ENCODE measurements around the gene TACC2. TPM values are rescaled to one million over a fixed set of nuclear protein-coding genes. Genes with fewer than 3 reads are reported as not detected.
"Not testable (repeated sequence)": the region's sequence is repeated elsewhere in the genome, so short reads cannot be mapped to it uniquely, and the experiment has no call there.

TACC2 gene
- polyA plus RNA-seq, 4 donors = 28.6 to 99.5 (median 77.2) TPM

- Histone ChIP-seq H3K27ac (ENCODE audit: low read depth in 1 of 3, low read length in 2 of 3) (no peak overlapping the region), H3K36me3 (ENCODE audit: control insufficient read depth in 3 of 3, insufficient read depth in 2 of 3, low read depth in 1 of 3, low read length in 3 of 3) (peaks cover 0 to 29% (median 0%) of the 10 kb centered on the region in 3 donors), H3K9me3 (ENCODE audit: control insufficient read depth in 2 of 2, insufficient read depth in 1 of 2, low read depth in 1 of 2, low read length in 1 of 2) (no peaks in the 10 kb centered on the region), H3K4me1 (ENCODE audit: control insufficient read depth in 3 of 3, insufficient read depth in 2 of 3, low read depth in 1 of 3, low read length in 2 of 3) (peaks cover 0 to 8% (median 0%) of the 10 kb centered on the region in 3 donors), H3K4me3 (ENCODE audit: low read depth in 1 of 3, low read length in 3 of 3) (no peak overlapping the region), H3K27me3 (ENCODE audit: control insufficient read depth in 3 of 3, insufficient read depth in 3 of 3, low read length in 3 of 3) (no peaks in the 10 kb centered on the region)
- FAIRE-seq (no peak), DNase-seq (no peak)
- 55 to 64% (median 58%) methylated on average over 2 of the region's 2 CpGs for WGBS, 3 donors
Observed at GRCh38 chr10:122099562-122099961, 110.6 kb downstream of the TACC2 start.

- Histone ChIP-seq H3K27ac (ENCODE audit: low read depth in 1 of 3, low read length in 2 of 3) (peak overlapping the region in 1 of 3 donors; percentile 55), H3K4me3 (ENCODE audit: low read depth in 1 of 3, low read length in 3 of 3) (no peak overlapping the region), H3K27me3 (ENCODE audit: control insufficient read depth in 3 of 3, insufficient read depth in 3 of 3, low read length in 3 of 3) (no peaks in the 10 kb centered on the region), H3K4me1 (ENCODE audit: control insufficient read depth in 3 of 3, insufficient read depth in 2 of 3, low read depth in 1 of 3, low read length in 2 of 3) (peaks cover 0 to 8% (median 0%) of the 10 kb centered on the region in 3 donors), H3K36me3 (ENCODE audit: control insufficient read depth in 3 of 3, insufficient read depth in 2 of 3, low read depth in 1 of 3, low read length in 3 of 3) (peaks cover 0 to 20% (median 0%) of the 10 kb centered on the region in 3 donors), H3K9me3 (ENCODE audit: control insufficient read depth in 2 of 2, insufficient read depth in 1 of 2, low read depth in 1 of 2, low read length in 1 of 2) (no peaks in the 10 kb centered on the region)
- WGBS, 3 donors = 83 to 86% (median 83%) methylated on average over 15 of the region's 15 CpGs
- DNase-seq = peak in 1 of 2 donors; percentile 40
- no peak for FAIRE-seq
Observed at GRCh38 chr10:122102146-122102868, 113.3 kb downstream of the TACC2 start.

GRCh38 chr10:122102869-122103525 lies 114.0 kb downstream of the TACC2 start:
- no peak for FAIRE-seq
- WGBS, 3 donors = 80 to 91% (median 89%) methylated on average over 3 of the region's 3 CpGs
- peak overlapping the region in 1 of 3 donors; percentile 55 for H3K27ac ChIP-seq (ENCODE audit: low read depth in 1 of 3, low read length in 2 of 3)

GRCh38 chr10:122103592-122103991 lies 114.6 kb downstream of the TACC2 start:
- Histone ChIP-seq H3K4me1 (ENCODE audit: control insufficient read depth in 3 of 3, insufficient read depth in 2 of 3, low read depth in 1 of 3, low read length in 2 of 3) (peaks cover 0 to 8% (median 0%) of the 10 kb centered on the region in 3 donors), H3K27ac (ENCODE audit: low read depth in 1 of 3, low read length in 2 of 3) (no peak overlapping the region), H3K4me3 (ENCODE audit: low read depth in 1 of 3, low read length in 3 of 3) (no peak overlapping the region), H3K36me3 (ENCODE audit: control insufficient read depth in 3 of 3, insufficient read depth in 2 of 3, low read depth in 1 of 3, low read length in 3 of 3) (peaks cover 0 to 17% (median 0%) of the 10 kb centered on the region in 3 donors), H3K27me3 (ENCODE audit: control insufficient read depth in 3 of 3, insufficient read depth in 3 of 3, low read length in 3 of 3) (no peaks in the 10 kb centered on the region), H3K9me3 (ENCODE audit: control insufficient read depth in 2 of 2, insufficient read depth in 1 of 2, low read depth in 1 of 2, low read length in 1 of 2) (no peaks in the 10 kb centered on the region)
- FAIRE-seq (no peak), DNase-seq (no peak)
- WGBS, 3 donors = 83 to 95% (median 87%) methylated on average over 4 of the region's 4 CpGs

More at GRCh38 chr10:122102869-122103525, 114.0 kb downstream of the TACC2 start:
- Histone ChIP-seq H3K4me3 (ENCODE audit: low read depth in 1 of 3, low read length in 3 of 3) (no peak overlapping the region), H3K4me1 (ENCODE audit: control insufficient read depth in 3 of 3, insufficient read depth in 2 of 3, low read depth in 1 of 3, low read length in 2 of 3) (peaks cover 0 to 8% (median 0%) of the 10 kb centered on the region in 3 donors), H3K27me3 (ENCODE audit: control insufficient read depth in 3 of 3, insufficient read depth in 3 of 3, low read length in 3 of 3) (no peaks in the 10 kb centered on the region), H3K9me3 (ENCODE audit: control insufficient read depth in 2 of 2, insufficient read depth in 1 of 2, low read depth in 1 of 2, low read length in 1 of 2) (no peaks in the 10 kb centered on the region), H3K36me3 (ENCODE audit: control insufficient read depth in 3 of 3, insufficient read depth in 2 of 3, low read depth in 1 of 3, low read length in 3 of 3) (peaks cover 0 to 17% (median 0%) of the 10 kb centered on the region in 3 donors)
- peak in 1 of 2 donors; percentile 25 for DNase-seq

- H3K36me3 ChIP-seq (ENCODE audit: control insufficient read depth in 3 of 3, insufficient read depth in 2 of 3, low read depth in 1 of 3, low read length in 3 of 3) = peaks cover 0 to 11% (median 0%) of the 10 kb centered on the region in 3 donors
- not testable (repeated sequence) for FAIRE-seq
Observed at GRCh38 chr10:122108786-122109185, 119.8 kb downstream of the TACC2 start.

GRCh38 chr10:122112021-122112616 lies 123.2 kb downstream of the TACC2 start:
- Histone ChIP-seq H3K4me1 (ENCODE audit: control insufficient read depth in 3 of 3, insufficient read depth in 2 of 3, low read depth in 1 of 3, low read length in 2 of 3) (peaks cover 0 to 38% (median 7%) of the 10 kb centered on the region in 3 donors), H3K27me3 (ENCODE audit: control insufficient read depth in 3 of 3, insufficient read depth in 3 of 3, low read length in 3 of 3) (no peaks in the 10 kb centered on the region), H3K27ac (ENCODE audit: low read depth in 1 of 3, low read length in 2 of 3) (peak overlapping the region; percentile 92 to 100 (median 93)), H3K4me3 (ENCODE audit: low read depth in 1 of 3, low read length in 3 of 3) (peak overlapping the region in 2 of 3 donors; percentile 82 to 89), H3K9me3 (ENCODE audit: control insufficient read depth in 2 of 2, insufficient read depth in 1 of 2, low read depth in 1 of 2, low read length in 1 of 2) (no peaks in the 10 kb centered on the region), H3K36me3 (ENCODE audit: control insufficient read depth in 3 of 3, insufficient read depth in 2 of 3, low read depth in 1 of 3, low read length in 3 of 3) (peaks cover 0 to 17% (median 0%) of the 10 kb centered on the region in 3 donors)
- FAIRE-seq = no peak
- 5 to 20% (median 19%) methylated on average over 12 of the region's 12 CpGs for WGBS, 3 donors
- DNase-seq = peak; percentile 85 to 86

More at GRCh38 chr10:122108786-122109185, 119.8 kb downstream of the TACC2 start:
- not testable (repeated sequence) for H3K27me3 ChIP-seq (ENCODE audit: control insufficient read depth in 3 of 3, insufficient read depth in 3 of 3, low read length in 3 of 3); H3K9me3 ChIP-seq (ENCODE audit: control insufficient read depth in 2 of 2, insufficient read depth in 1 of 2, low read depth in 1 of 2, low read length in 1 of 2); H3K27ac ChIP-seq (ENCODE audit: low read depth in 1 of 3, low read length in 2 of 3); H3K4me3 ChIP-seq (ENCODE audit: low read depth in 1 of 3, low read length in 3 of 3); DNase-seq
- H3K4me1 ChIP-seq (ENCODE audit: control insufficient read depth in 3 of 3, insufficient read depth in 2 of 3, low read depth in 1 of 3, low read length in 2 of 3) = peaks cover 0 to 11% (median 0%) of the 10 kb centered on the region in 3 donors
- WGBS, 3 donors = 93 to 94% (median 94%) methylated on average over 13 of the region's 13 CpGs

GRCh38 chr10:122112625-122113160 lies 123.7 kb downstream of the TACC2 start:
- Histone ChIP-seq H3K27ac (ENCODE audit: low read depth in 1 of 3, low read length in 2 of 3) (peak overlapping the region; percentile 92 to 100 (median 93)), H3K36me3 (ENCODE audit: control insufficient read depth in 3 of 3, insufficient read depth in 2 of 3, low read depth in 1 of 3, low read length in 3 of 3) (peaks cover 0 to 17% (median 0%) of the 10 kb centered on the region in 3 donors), H3K9me3 (ENCODE audit: control insufficient read depth in 2 of 2, insufficient read depth in 1 of 2, low read depth in 1 of 2, low read length in 1 of 2) (no peaks in the 10 kb centered on the region), H3K27me3 (ENCODE audit: control insufficient read depth in 3 of 3, insufficient read depth in 3 of 3, low read length in 3 of 3) (no peaks in the 10 kb centered on the region), H3K4me3 (ENCODE audit: low read depth in 1 of 3, low read length in 3 of 3) (peak overlapping the region; percentile 63 to 89 (median 82)), H3K4me1 (ENCODE audit: control insufficient read depth in 3 of 3, insufficient read depth in 2 of 3, low read depth in 1 of 3, low read length in 2 of 3) (peaks cover 0 to 38% (median 7%) of the 10 kb centered on the region in 3 donors)
- FAIRE-seq (no peak), DNase-seq (peak; percentile 89 to 93)
- WGBS, 3 donors = 1 to 3% (median 2%) methylated on average over 56 to 61 of the region's 63 CpGs

Data from small intestine (tissue), 7 donors.